Measurements from ENCODE around the gene ZNF727.
"Not testable (repeated sequence)": the region's sequence is repeated elsewhere in the genome, so short reads cannot be mapped to it uniquely, and the experiment has no call there.

The ZNF727 gene

DNA sequence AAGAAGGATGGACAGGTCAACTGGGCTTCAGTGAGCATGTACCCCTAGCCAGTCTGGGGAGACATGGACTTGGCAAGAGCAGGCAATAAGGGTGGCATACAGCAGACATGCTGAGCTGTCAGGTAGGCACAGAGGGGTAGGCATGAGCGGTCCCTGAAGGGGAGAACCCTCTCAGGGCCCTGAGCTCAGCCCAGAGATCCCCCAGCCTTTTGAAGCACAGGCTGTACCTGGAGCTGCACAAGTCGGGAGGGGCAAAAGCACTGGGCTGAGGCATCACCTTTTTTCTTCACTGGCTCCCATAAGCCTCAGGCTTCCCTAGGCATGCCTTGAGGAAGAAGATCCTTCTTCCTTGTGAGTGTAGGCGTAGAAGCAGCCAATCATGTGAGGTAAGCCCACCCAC, 42.3 kb downstream of the ZNF727 start:
- H3K36me3 ChIP-seq (ENCODE audit: insufficient read depth, low read length): no peaks in the 10 kb centered on the region
- no peak overlapping the region for H2AFZ ChIP-seq (ENCODE audit: low read length)
- H3K4me3 ChIP-seq (ENCODE audit: low read depth, low read length, poor library complexity, severe bottlenecking): no peak overlapping the region
- TF ChIP-seq EZH2 (IDR thresholded peaks at IDR 0.05; ENCODE audit: borderline replicate concordance, low read length): no peak
- TF ChIP-seq, protein P1, sequence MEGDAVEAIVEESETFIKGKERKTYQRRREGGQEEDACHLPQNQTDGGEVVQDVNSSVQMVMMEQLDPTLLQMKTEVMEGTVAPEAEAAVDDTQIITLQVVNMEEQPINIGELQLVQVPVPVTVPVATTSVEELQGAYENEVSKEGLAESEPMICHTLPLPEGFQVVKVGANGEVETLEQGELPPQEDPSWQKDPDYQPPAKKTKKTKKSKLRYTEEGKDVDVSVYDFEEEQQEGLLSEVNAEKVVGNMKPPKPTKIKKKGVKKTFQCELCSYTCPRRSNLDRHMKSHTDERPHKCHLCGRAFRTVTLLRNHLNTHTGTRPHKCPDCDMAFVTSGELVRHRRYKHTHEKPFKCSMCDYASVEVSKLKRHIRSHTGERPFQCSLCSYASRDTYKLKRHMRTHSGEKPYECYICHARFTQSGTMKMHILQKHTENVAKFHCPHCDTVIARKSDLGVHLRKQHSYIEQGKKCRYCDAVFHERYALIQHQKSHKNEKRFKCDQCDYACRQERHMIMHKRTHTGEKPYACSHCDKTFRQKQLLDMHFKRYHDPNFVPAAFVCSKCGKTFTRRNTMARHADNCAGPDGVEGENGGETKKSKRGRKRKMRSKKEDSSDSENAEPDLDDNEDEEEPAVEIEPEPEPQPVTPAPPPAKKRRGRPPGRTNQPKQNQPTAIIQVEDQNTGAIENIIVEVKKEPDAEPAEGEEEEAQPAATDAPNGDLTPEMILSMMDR (IDR thresholded peaks at IDR 0.05; ENCODE audit: low read length): no peak
- no peaks in the 10 kb centered on the region for H3K4me1 ChIP-seq (ENCODE audit: insufficient read depth, low read length, severe bottlenecking)
- no peak overlapping the region for H3K27ac ChIP-seq (ENCODE audit: low read depth, low read length, poor library complexity, severe bottlenecking)
- H3F3A ChIP-seq (ENCODE audit: insufficient read depth, low read length): no peaks in the 10 kb centered on the region
- H3K9me3 ChIP-seq (ENCODE audit: low read length): peaks cover 23% of the 10 kb centered on the region
- H3K79me2 ChIP-seq (ENCODE audit: insufficient read depth, low read length): no peaks in the 10 kb centered on the region
- no peak overlapping the region for H3K4me2 ChIP-seq (ENCODE audit: low read length)
- H3K27me3 ChIP-seq (ENCODE audit: insufficient read depth, low read length): no peaks in the 10 kb centered on the region
- no peak overlapping the region for H3K9ac ChIP-seq (ENCODE audit: low read length)
- no peaks in the 10 kb centered on the region for H3K9me2 ChIP-seq (ENCODE audit: low read depth, low read length)
- no peaks in the 10 kb centered on the region for H4K20me1 ChIP-seq (ENCODE audit: insufficient read depth, low read length)

DNA sequence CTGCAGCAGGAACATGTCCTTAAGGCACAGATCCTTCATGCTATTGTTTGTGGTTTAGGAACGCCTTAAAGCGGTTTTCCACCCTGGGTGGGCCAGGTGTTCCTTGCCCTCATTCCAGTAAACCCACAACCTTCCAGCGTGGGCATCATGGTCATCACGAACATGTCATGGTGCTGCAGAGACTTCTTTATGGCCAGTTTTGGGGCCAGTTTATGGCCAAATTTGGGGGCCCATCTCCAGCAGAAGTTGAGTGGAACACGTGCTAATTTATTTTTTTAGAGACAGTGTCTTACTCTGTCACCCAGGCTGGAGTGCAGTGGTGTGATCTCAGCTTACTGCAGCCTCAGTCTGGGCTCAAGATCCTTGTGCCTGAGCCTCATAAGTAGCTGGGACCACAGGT, 43.6 kb downstream of the ZNF727 start:
- not testable (repeated sequence) for H3K9me2 ChIP-seq (ENCODE audit: low read depth, low read length); H3K79me2 ChIP-seq (ENCODE audit: insufficient read depth, low read length); H3F3A ChIP-seq (ENCODE audit: insufficient read depth, low read length); H2AFZ ChIP-seq (ENCODE audit: low read length); H3K4me2 ChIP-seq (ENCODE audit: low read length); H3K4me3 ChIP-seq (ENCODE audit: low read depth, low read length, poor library complexity, severe bottlenecking); H3K27ac ChIP-seq (ENCODE audit: low read depth, low read length, poor library complexity, severe bottlenecking); H4K20me1 ChIP-seq (ENCODE audit: insufficient read depth, low read length); H3K9ac ChIP-seq (ENCODE audit: low read length); H3K4me1 ChIP-seq (ENCODE audit: insufficient read depth, low read length, severe bottlenecking); H3K36me3 ChIP-seq (ENCODE audit: insufficient read depth, low read length); H3K27me3 ChIP-seq (ENCODE audit: insufficient read depth, low read length)
- peaks cover 16% of the 10 kb centered on the region for H3K9me3 ChIP-seq (ENCODE audit: low read length)

Measured in OCI-LY1 (cell line).